SK-N-MC (cell line): ENCODE measurements around the gene CACNB1.
A peak's percentile ranks its signal among the peaks of the same experiment; 100 is the strongest.

Experiments
- DNase-seq: peaks from one replicate; pipeline ENCODE4 v3.0.0-alpha.2; 2011; ENCODE audit warnings: low read depth, low spot score
- H3K27ac ChIP-seq: fragments of 200-600 bp; sonication (generic); 2 replicates; pipeline ENCODE4 v1.5.1; 2016; ENCODE audit warnings: mixed run types
- H3K36me3 ChIP-seq: fragments of 200-600 bp; sonication (generic); 2 replicates; pipeline ENCODE4 v1.6.1; 2017; ENCODE audit warnings: antibody characterized with exemption, low read length, mixed read lengths; ENCODE audit not compliant: insufficient read depth
- H3K4me3 ChIP-seq: fragments of 200-600 bp; sonication (generic); 2 replicates; pipeline ENCODE4 v1.5.1; 2016
- H3K9ac ChIP-seq: fragments of 200-600 bp; sonication (generic); 2 replicates; pipeline ENCODE4 v1.8.0; 2017; ENCODE audit warnings: mixed run types, mixed read lengths; ENCODE audit not compliant: insufficient read length
- H3K9me3 ChIP-seq: fragments of 200-600 bp; sonication (generic); 2 replicates; pipeline ENCODE4 v1.6.1; 2017; ENCODE audit warnings: low read depth, mild to moderate bottlenecking, antibody characterized with exemption, low read length, moderate library complexity, mixed read lengths
- EZH2 ChIP-seq: fragments of 200-600 bp; sonication (generic); IDR thresholded peaks from one replicate; pipeline ENCODE4 v1.6.1; 2017; ENCODE audit warnings: antibody characterized with exemption
- FOXP2 ChIP-seq: optimal IDR thresholded peaks from 2 replicates; pipeline ENCODE3; 2011; ENCODE audit warnings: mild to moderate bottlenecking, moderate library complexity; ENCODE audit not compliant: insufficient read depth; ENCODE audit errors: extremely low read length, control extremely low read depth
- POLR2AphosphoS5 ChIP-seq: IDR thresholded peaks from 2 replicates; pipeline ENCODE4 v1.6.1; 2012; ENCODE audit warnings: mild to moderate bottlenecking, low read depth, low read length, borderline replicate concordance

CACNB1 gene

GRCh38 chr17:39221572-39221971 is 24.1 kb upstream of the CACNB1 start:
- Histone ChIP-seq H3K36me3 (no peaks in the 10 kb centered on the region), H3K27ac (no peak overlapping the region), H3K9ac (no peak overlapping the region), H3K9me3 (no peaks in the 10 kb centered on the region), H3K4me3 (no peak overlapping the region)
- TF ChIP-seq EZH2 (no peak), POLR2AphosphoS5 (no peak), FOXP2 (no peak)
- no peak for DNase-seq

DNA sequence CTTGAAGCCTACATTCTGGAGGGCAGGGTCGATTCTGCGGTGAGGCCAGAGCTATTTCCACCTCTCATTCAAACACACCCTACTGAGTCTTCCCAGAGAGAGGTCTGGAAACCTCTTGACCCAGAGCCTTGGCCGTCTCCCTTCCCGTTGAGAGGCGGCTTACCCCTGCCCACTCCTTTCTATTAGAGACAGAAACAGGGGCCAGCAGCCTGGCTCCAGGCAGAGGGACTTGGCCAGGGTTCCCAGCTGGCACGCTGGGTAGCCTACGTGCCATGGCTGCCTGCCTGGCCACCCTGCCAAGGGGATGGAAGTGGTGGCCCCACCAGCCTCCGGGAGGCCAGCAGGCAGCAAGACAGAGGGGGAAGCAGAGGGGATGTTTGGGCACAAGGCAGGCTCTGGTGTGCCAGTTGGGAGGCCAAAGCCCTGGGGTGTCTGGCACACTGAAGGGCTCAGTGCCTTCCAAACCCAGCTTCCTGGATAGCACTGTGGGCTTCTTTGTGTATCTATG is 22.2 kb upstream of the CACNB1 start:
- Histone ChIP-seq H3K9ac (no peak overlapping the region), H3K9me3 (no peaks in the 10 kb centered on the region), H3K27ac (no peak overlapping the region), H3K36me3 (no peaks in the 10 kb centered on the region), H3K4me3 (no peak overlapping the region)
- TF ChIP-seq FOXP2 (no peak), POLR2AphosphoS5 (no peak), EZH2 (no peak)
- DNase-seq, result no peak

DNA sequence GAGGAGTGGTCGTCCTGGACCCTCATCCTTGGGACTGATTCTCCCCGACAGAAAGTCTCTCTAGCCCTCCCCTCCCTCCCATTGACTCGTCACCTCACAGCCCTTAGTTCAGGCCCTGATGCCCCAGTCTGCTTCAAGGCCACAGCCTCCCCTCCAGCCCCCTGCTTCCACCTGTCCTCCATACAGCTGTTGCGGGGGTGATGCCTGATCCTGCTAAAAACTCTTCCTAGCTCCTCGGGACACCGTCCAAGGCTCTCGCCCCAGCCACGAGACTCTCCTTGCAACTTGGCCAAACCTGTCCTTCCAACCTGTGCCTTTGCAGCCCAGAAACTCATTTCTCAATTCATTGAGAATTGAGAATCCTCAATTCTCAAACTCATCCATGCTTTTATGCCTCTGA is 21.4 kb upstream of the CACNB1 start:
- no peak for TF ChIP-seq EZH2
- no peak for TF ChIP-seq FOXP2
- no peak for TF ChIP-seq POLR2AphosphoS5
- Histone ChIP-seq H3K27ac (no peak overlapping the region), H3K36me3 (no peaks in the 10 kb centered on the region), H3K9ac (no peak overlapping the region), H3K9me3 (no peaks in the 10 kb centered on the region), H3K4me3 (no peak overlapping the region)
- no peak for DNase-seq

DNA sequence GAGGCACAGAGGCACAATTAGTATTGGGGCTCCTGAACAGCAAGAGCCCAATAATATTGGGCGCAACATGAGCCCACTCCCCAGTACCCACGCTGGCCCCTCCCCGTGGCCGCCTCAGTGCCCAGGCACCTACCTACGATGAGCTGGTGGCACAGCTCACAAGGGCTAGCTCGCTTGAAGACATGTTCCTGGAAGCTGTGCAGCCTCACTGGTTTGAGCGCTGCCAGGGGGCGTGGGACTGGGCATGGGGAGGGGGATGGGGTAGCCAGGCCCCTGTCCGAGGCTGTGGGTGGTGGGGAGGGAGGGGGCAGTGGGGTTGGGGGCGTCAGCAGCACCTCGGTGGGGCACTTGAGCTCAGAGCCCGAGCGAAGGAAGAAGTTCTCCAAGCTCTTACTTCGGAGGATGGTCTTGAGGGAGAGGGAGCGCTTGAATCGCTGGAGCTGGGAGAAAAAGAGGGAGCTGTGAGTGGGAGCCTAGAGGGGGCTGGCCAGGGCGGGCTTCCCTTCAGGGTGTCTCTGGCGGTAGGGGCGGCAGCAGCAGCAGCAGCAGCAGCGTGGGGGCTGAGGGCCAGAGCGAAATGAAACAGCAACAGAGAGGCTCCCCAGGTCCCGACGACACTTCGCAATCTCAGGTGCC is 20.4 kb upstream of the CACNB1 start:
- H3K27ac ChIP-seq, result no peak overlapping the region
- no peak overlapping the region for H3K4me3 ChIP-seq
- no peak overlapping the region for H3K9ac ChIP-seq
- H3K9me3 ChIP-seq, result no peaks in the 10 kb centered on the region
- no peaks in the 10 kb centered on the region for H3K36me3 ChIP-seq
- TF ChIP-seq POLR2AphosphoS5 (no peak), FOXP2 (no peak), EZH2 (no peak)
- no peak for DNase-seq

GRCh38 chr17:39213852-39214251 is 16.4 kb upstream of the CACNB1 start:
- Histone ChIP-seq H3K9ac (no peak overlapping the region), H3K27ac (no peak overlapping the region), H3K36me3 (no peaks in the 10 kb centered on the region), H3K9me3 (no peaks in the 10 kb centered on the region), H3K4me3 (no peak overlapping the region)
- no peak for DNase-seq
- TF ChIP-seq POLR2AphosphoS5 (no peak), FOXP2 (no peak), EZH2 (no peak)

DNA sequence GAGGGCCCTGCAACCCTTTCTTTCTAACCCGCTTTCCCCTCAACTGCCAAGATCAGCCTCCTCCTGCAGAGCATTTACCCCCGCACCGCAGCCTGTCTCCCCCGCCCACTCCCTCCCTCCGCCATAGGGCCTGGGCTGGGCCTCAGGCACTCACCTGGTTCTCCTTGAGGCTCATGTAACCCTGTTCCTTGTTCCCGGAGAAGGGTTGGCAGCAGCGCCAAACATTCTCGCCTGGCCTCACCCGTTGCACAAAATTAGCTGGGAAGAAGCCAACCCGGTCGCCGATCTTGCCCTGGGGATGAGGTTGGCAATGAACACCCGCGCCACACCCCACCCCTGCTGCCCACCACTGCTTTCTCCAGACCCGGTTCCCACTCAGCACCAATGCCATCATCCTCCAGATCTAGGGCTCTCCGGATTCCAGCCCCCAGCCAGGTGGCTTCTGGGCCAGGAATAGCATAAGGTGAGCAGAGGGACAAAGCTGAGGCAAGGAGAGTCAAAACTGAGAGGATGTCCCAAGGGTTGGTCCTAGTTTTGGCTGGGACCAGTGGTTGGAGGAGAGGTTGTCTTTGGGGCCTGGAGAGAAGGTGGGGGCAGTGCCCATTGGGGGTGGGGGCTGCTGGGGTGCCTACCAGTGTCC is 15.5 kb upstream of the CACNB1 start:
- Histone ChIP-seq H3K9me3 (no peaks in the 10 kb centered on the region), H3K36me3 (no peaks in the 10 kb centered on the region), H3K27ac (no peak overlapping the region), H3K4me3 (no peak overlapping the region), H3K9ac (no peak overlapping the region)
- no peak for DNase-seq
- TF ChIP-seq EZH2 (no peak), FOXP2 (no peak), POLR2AphosphoS5 (no peak)

- H3K9ac ChIP-seq, result no peak overlapping the region
- no peak for DNase-seq
- TF ChIP-seq POLR2AphosphoS5 (no peak), FOXP2 (no peak), EZH2 (no peak)
Measured at GRCh38 chr17:39212195-39212810, 14.8 kb upstream of the CACNB1 start.

GRCh38 chr17:39210093-39210434 is 12.6 kb upstream of the CACNB1 start:
- Histone ChIP-seq H3K9ac (no peak overlapping the region), H3K4me3 (peak overlapping the region; percentile 71), H3K27ac (peak overlapping the region; percentile 25; the same call in 1 of the 2 replicates)

More at GRCh38 chr17:39212195-39212810, 14.8 kb upstream of the CACNB1 start:
- H3K36me3 ChIP-seq, result no peaks in the 10 kb centered on the region
- H3K27ac ChIP-seq, result no peak overlapping the region
- no peaks in the 10 kb centered on the region for H3K9me3 ChIP-seq
- H3K4me3 ChIP-seq, result no peak overlapping the region

More at GRCh38 chr17:39210093-39210434, 12.6 kb upstream of the CACNB1 start:
- DNase-seq, result no peak
- no peak for TF ChIP-seq EZH2
- no peak for TF ChIP-seq POLR2AphosphoS5
- no peak for TF ChIP-seq FOXP2
- H3K9me3 ChIP-seq, result no peaks in the 10 kb centered on the region
- H3K36me3 ChIP-seq, result peaks cover 1% of the 10 kb centered on the region; the same call in 1 of the 2 replicates
